SU-DHL-6 (cell line): Measurements from ENCODE around the gene CTLA4.

Experiments used
- H2AFZ ChIP-seq: fragments of 200-600 bp; sonication (generic); 2 replicates; pipeline ENCODE4 v1.6.1; 2014; ENCODE audit warnings: low read depth, mild to moderate bottlenecking, moderate library complexity, mixed read lengths, antibody characterized with exemption, low read length; ENCODE audit not compliant: severe bottlenecking
- H3F3A ChIP-seq: fragments of 200-600 bp; shearing (Covaris generic); 2 replicates; pipeline ENCODE4 v1.6.0; 2016; ENCODE audit warnings: antibody characterized with exemption, mild to moderate bottlenecking; ENCODE audit not compliant: insufficient read depth
- H3K27ac ChIP-seq: fragments of 200-600 bp; sonication (generic); 2 replicates; pipeline ENCODE4 v1.5.1; 2016; ENCODE audit warnings: low read depth, mild to moderate bottlenecking, low read length, moderate library complexity, mixed read lengths
- H3K27me3 ChIP-seq: fragments of 200-600 bp; sonication (generic), shearing (Covaris generic); 2 replicates; pipeline ENCODE4 v1.6.0; 2014; ENCODE audit warnings: mild to moderate bottlenecking, low read length
- H3K36me3 ChIP-seq: fragments of 200-600 bp; sonication (generic); 2 replicates; pipeline ENCODE4 v1.6.1; 2014; ENCODE audit warnings: mild to moderate bottlenecking, low read length, mixed read lengths
- H3K4me2 ChIP-seq: fragments of 300-600, 200-600 bp; shearing (Covaris generic), sonication (generic); 2 replicates; pipeline ENCODE4 v1.6.0; 2014; ENCODE audit warnings: low read length, low read depth, mild to moderate bottlenecking; ENCODE audit not compliant: poor library complexity, severe bottlenecking
- H3K4me3 ChIP-seq: fragments of 200-600 bp; sonication (generic); 2 replicates; pipeline ENCODE4 v1.5.1; 2014; ENCODE audit warnings: antibody characterized with exemption, low read length, mild to moderate bottlenecking, mixed read lengths; ENCODE audit not compliant: insufficient read depth, poor library complexity, severe bottlenecking
- H3K79me2 ChIP-seq: fragments of 200-600 bp; sonication (generic); 2 replicates; pipeline ENCODE4 v1.6.1; 2014; ENCODE audit warnings: mild to moderate bottlenecking, low read length, moderate library complexity; ENCODE audit not compliant: insufficient read depth
- H3K9ac ChIP-seq: fragments of 200-600 bp; sonication (generic); 2 replicates; pipeline ENCODE4 v1.7.0; 2014; ENCODE audit warnings: mild to moderate bottlenecking, low read length
- H3K9me2 ChIP-seq: fragments of 200-600 bp; sonication (generic); replicated peaks from 2 replicates; pipeline ENCODE4 v1.6.1; 2014; ENCODE audit warnings: low read length; ENCODE audit not compliant: insufficient read depth
- H3K9me3 ChIP-seq: fragments of 200-600 bp; sonication (generic); 2 replicates; pipeline ENCODE4 v1.6.1; 2014; ENCODE audit warnings: low read length, mixed read lengths; ENCODE audit not compliant: insufficient read depth
- H4K20me1 ChIP-seq: fragments of 200-600 bp; sonication (generic); 2 replicates; pipeline ENCODE4 v1.6.1; 2014; ENCODE audit warnings: low read depth, mild to moderate bottlenecking, antibody characterized with exemption, low read length, moderate library complexity, mixed read lengths
- CTCF ChIP-seq: fragments of 200-600 bp; sonication (generic); IDR thresholded peaks from one replicate; pipeline ENCODE4 v1.5.1; 2017; ENCODE audit warnings: antibody characterized with exemption, mild to moderate bottlenecking, low read length, moderate library complexity; ENCODE audit not compliant: insufficient read depth, poor library complexity, severe bottlenecking
- EZH2phosphoT487 ChIP-seq: fragments of 200-600 bp; sonication (generic), shearing (Covaris generic); conservative IDR thresholded peaks from 2 replicates; pipeline ENCODE4 v1.6.1; 2018; ENCODE audit warnings: mild to moderate bottlenecking, antibody characterized with exemption, low read length, moderate library complexity, mixed read lengths

CTLA4 gene

GRCh38 chr2:203904022-203904421 is 36.5 kb downstream of the CTLA4 start:
- no peak overlapping the region for H2AFZ ChIP-seq
- no peak overlapping the region for H3K4me2 ChIP-seq
- no peak for TF ChIP-seq EZH2phosphoT487
- no peak for TF ChIP-seq CTCF
- peaks cover 8% of the 10 kb centered on the region for H3K9me3 ChIP-seq
- H3K4me3 ChIP-seq, result no peak overlapping the region
- no peaks in the 10 kb centered on the region for H4K20me1 ChIP-seq
- H3K79me2 ChIP-seq, result no peaks in the 10 kb centered on the region
- H3K9me2 ChIP-seq, result no peaks in the 10 kb centered on the region
- H3K27me3 ChIP-seq, result no peaks in the 10 kb centered on the region
- no peak overlapping the region for H3K27ac ChIP-seq
- H3F3A ChIP-seq, result no peaks in the 10 kb centered on the region
- H3K36me3 ChIP-seq, result peaks cover 4% of the 10 kb centered on the region; the same call in 1 of the 2 replicates
- no peak overlapping the region for H3K9ac ChIP-seq

GRCh38 chr2:203905656-203906055 is 38.1 kb downstream of the CTLA4 start:
- H3F3A ChIP-seq, result no peaks in the 10 kb centered on the region
- peaks cover 4% of the 10 kb centered on the region; the same call in 1 of the 2 replicates for H3K36me3 ChIP-seq
- no peak overlapping the region for H3K27ac ChIP-seq
- no peaks in the 10 kb centered on the region for H4K20me1 ChIP-seq
- H3K9me2 ChIP-seq, result no peaks in the 10 kb centered on the region
- H2AFZ ChIP-seq, result no peak overlapping the region
- H3K4me2 ChIP-seq, result no peak overlapping the region
- H3K9me3 ChIP-seq, result peaks cover 8% of the 10 kb centered on the region
- H3K79me2 ChIP-seq, result no peaks in the 10 kb centered on the region
- H3K4me3 ChIP-seq, result no peak overlapping the region
- TF ChIP-seq EZH2phosphoT487 (no peak), CTCF (no peak)
- no peaks in the 10 kb centered on the region for H3K27me3 ChIP-seq
- no peak overlapping the region for H3K9ac ChIP-seq

- H3K27ac ChIP-seq, result no peak overlapping the region
Measured at GRCh38 chr2:203908066-203908796, 40.7 kb downstream of the CTLA4 start.

More at GRCh38 chr2:203908066-203908796, 40.7 kb downstream of the CTLA4 start:
- H3K9me2 ChIP-seq, result no peaks in the 10 kb centered on the region
- H3K4me2 ChIP-seq, result no peak overlapping the region
- H3K27me3 ChIP-seq, result no peaks in the 10 kb centered on the region
- no peaks in the 10 kb centered on the region for H3K9me3 ChIP-seq
- TF ChIP-seq CTCF (no peak), EZH2phosphoT487 (no peak)
- no peaks in the 10 kb centered on the region for H3K79me2 ChIP-seq
- no peaks in the 10 kb centered on the region for H3F3A ChIP-seq
- no peak overlapping the region for H3K4me3 ChIP-seq
- H3K9ac ChIP-seq, result no peak overlapping the region
- no peaks in the 10 kb centered on the region for H3K36me3 ChIP-seq
- H2AFZ ChIP-seq, result no peak overlapping the region
- no peaks in the 10 kb centered on the region for H4K20me1 ChIP-seq
